Natural killer cell (primary cell): ENCODE data around the gene CHRNE. TPM values are rescaled to one million over a fixed set of nuclear protein-coding genes. Genes with fewer than 3 reads are reported as not detected.

Experiments
- ATAC-seq, 3 donors: fragments of 150-1000 bp in 2 of 3; fragments of 200-7000 bp in 1 of 3; cut with Tn5 transposase; 1 replicate in 1 of 3; 2 replicates in 2 of 3; pipeline ENCODE4 v1.10.0; 2021; ENCODE audit warnings: mild to moderate bottlenecking in 2 of 3, moderate library complexity in 2 of 3
- DNase-seq, 2 donors: peaks; one replicate each; pipeline versions ENCODE4 v3.0.0 to v3.0.0-alpha.2; 2013 to 2021; ENCODE audit warnings: mixed read lengths in 1 of 2
- H3K27ac ChIP-seq: one replicate; pipeline ENCODE4 v1.5.1; 2013; ENCODE audit warnings: mild to moderate bottlenecking, low read length
- H3K27me3 ChIP-seq: one replicate; pipeline ENCODE4 v1.6.1; 2013; ENCODE audit warnings: low read length; ENCODE audit not compliant: control insufficient read depth, insufficient read depth
- H3K36me3 ChIP-seq: one replicate; pipeline ENCODE4 v1.6.1; 2013; ENCODE audit warnings: low read length; ENCODE audit not compliant: control insufficient read depth, insufficient read depth
- H3K4me1 ChIP-seq: one replicate; pipeline ENCODE4 v1.6.1; 2013; ENCODE audit warnings: low read length; ENCODE audit not compliant: control insufficient read depth, insufficient read depth
- H3K4me3 ChIP-seq: one replicate; pipeline ENCODE4 v1.5.1; 2013; ENCODE audit warnings: low read length
- H3K9me3 ChIP-seq: one replicate; pipeline ENCODE4 v1.6.1; 2013; ENCODE audit warnings: low read length; ENCODE audit not compliant: control insufficient read depth, insufficient read depth
- H3K27ac Mint-ChIP-seq, 2 donors: one replicate each; pipeline ENCODE4 v1.8.0; 2022; ENCODE audit warnings: mild to moderate bottlenecking in 2 of 2, mixed read lengths in 2 of 2, moderate library complexity in 1 of 2
- H3K27me3 Mint-ChIP-seq, 2 donors: one replicate each; pipeline ENCODE4 v1.8.0; 2022; ENCODE audit warnings: low read depth in 2 of 2, mixed read lengths in 2 of 2
- H3K36me3 Mint-ChIP-seq: one replicate; pipeline ENCODE4 v1.8.0; 2022; ENCODE audit warnings: mixed read lengths
- H3K4me1 Mint-ChIP-seq, 2 donors: one replicate each; pipeline ENCODE4 v1.8.0; 2022; ENCODE audit warnings: mixed read lengths in 2 of 2
- H3K4me3 Mint-ChIP-seq: one replicate; pipeline ENCODE4 v1.8.0; 2022; ENCODE audit warnings: mild to moderate bottlenecking, moderate library complexity, mixed read lengths
- H3K9me3 Mint-ChIP-seq, 2 donors: one replicate each; pipeline ENCODE4 v1.8.0; 2022; ENCODE audit warnings: mixed read lengths in 2 of 2
- CTCF ChIP-seq: fragments of 200-600 bp; IDR thresholded peaks from one replicate; pipeline ENCODE4 v1.8.0; 2022; ENCODE audit warnings: antibody characterized with exemption
- WGBS: methylation state at CpG from one replicate; pipeline ENCODE4 v1.1.7; 2013; ENCODE audit warnings: missing lambda C conversion rate; ENCODE audit not compliant: insufficient coverage; 5-methylcytosine and 5-hydroxymethylcytosine counted together
- intact Hi-C: fragments of 100-400 bp; cut with micrococcal nuclease; formaldehyde crosslinking; loops from one replicate; pipeline ENCODE4 v1.14.2; 2022
- total RNA-seq, 4 donors: library from RNA; stranded (reverse); fragments of 120-200 nt in 1 of 4; gene quantifications; one replicate each; pipeline versions ENCODE4 v1.2.3 to v1.2.4, GENCODE V29; 2013 to 2022

The CHRNE gene
- total RNA-seq, 3 donors from 2014 or later (not counting 1 experiment from before 2014, with no cell fraction given): 11.8 to 17.9 (median 11.8) TPM

GRCh38 chr17:4948166-4948930, 45.5 kb upstream of the CHRNE start, which contains the start of gene PFN1:
Gene PFN1 (minus strand): TSS chr17:4948530. CDS start chr17:4948394, 136 bp downstream.
- intact Hi-C loops: loop anchor here (1.0 to 5.0 kb wide), 3 partner anchors 8 to 469 kb away; partner anchors contain the start of genes NUP88, RNF167, SLC25A11 and SPAG7
- H3K36me3 ChIP-seq: peaks cover 38% of the 10 kb centered on the region
- no peak for TF ChIP-seq CTCF
- Mint-ChIP-seq H3K4me3 (peak within 1 kb of the TSS; percentile 91), H3K4me1 (peaks cover 50 to 57% of the 10 kb centered on the region in 2 donors), H3K36me3 (peaks cover 14% of the 10 kb centered on the region), H3K27me3 (peaks cover 0 to 2% of the 10 kb centered on the region in 2 donors), H3K9me3 (no peaks in the 10 kb centered on the region), H3K27ac (peak within 1 kb of the TSS; percentile 87 to 93)
- ATAC-seq (peak; percentile 49 to 76 (median 61)), DNase-seq (peak; percentile 80 to 96)
- peak within 1 kb of the TSS; percentile 99 for H3K4me3 ChIP-seq
- H3K9me3 ChIP-seq: no peaks in the 10 kb centered on the region
- peak within 1 kb of the TSS; percentile 97 for H3K27ac ChIP-seq
- under 1% methylated on average over 53 of the region's 59 CpGs for WGBS
- H3K27me3 ChIP-seq: no peaks in the 10 kb centered on the region
- H3K4me1 ChIP-seq: peaks cover 50% of the 10 kb centered on the region

GRCh38 chr17:4947411-4948165, 44.7 kb upstream of the CHRNE start:
- H3K27me3 Mint-ChIP-seq: peaks cover 0 to 2% of the 10 kb centered on the region in 2 donors
- H3K4me3 Mint-ChIP-seq: peak overlapping the region; percentile 91
- peak; percentile 11 to 40 (median 27) for ATAC-seq
- Histone ChIP-seq H3K27ac (peak overlapping the region; percentile 96), H3K27me3 (no peaks in the 10 kb centered on the region), H3K4me1 (peaks cover 58% of the 10 kb centered on the region), H3K9me3 (no peaks in the 10 kb centered on the region), H3K4me3 (peak overlapping the region; percentile 99), H3K36me3 (peaks cover 46% of the 10 kb centered on the region)
- H3K9me3 Mint-ChIP-seq: no peaks in the 10 kb centered on the region
- intact Hi-C loops: loop anchor here (1.0 to 5.0 kb wide), 3 partner anchors 7 to 470 kb away; partner anchors contain the start of genes NUP88, RNF167, SLC25A11 and SPAG7
- H3K27ac Mint-ChIP-seq: peak overlapping the region; percentile 87 to 93
- 0% methylated on average over 49 of the region's 56 CpGs for WGBS
- TF ChIP-seq CTCF: no peak
- H3K4me1 Mint-ChIP-seq: peaks cover 57 to 65% of the 10 kb centered on the region in 2 donors
- H3K36me3 Mint-ChIP-seq: peaks cover 14% of the 10 kb centered on the region
- DNase-seq: peak; percentile 69 to 81

- Mint-ChIP-seq H3K27me3 (peaks cover 0 to 2% of the 10 kb centered on the region in 2 donors), H3K4me3 (peak overlapping the region; percentile 91), H3K27ac (peak overlapping the region; percentile 87 to 93), H3K36me3 (peaks cover 14% of the 10 kb centered on the region), H3K9me3 (no peaks in the 10 kb centered on the region), H3K4me1 (peaks cover 63 to 71% of the 10 kb centered on the region in 2 donors)
- H3K9me3 ChIP-seq: no peaks in the 10 kb centered on the region
- intact Hi-C loops: loop anchor here (5.0 kb wide), 1 partner anchor 470 kb away; the partner anchor contains the start of gene NUP88
- peaks cover 64% of the 10 kb centered on the region for H3K4me1 ChIP-seq
- H3K27ac ChIP-seq: peak overlapping the region; percentile 96
- peaks cover 50% of the 10 kb centered on the region for H3K36me3 ChIP-seq
- H3K27me3 ChIP-seq: no peaks in the 10 kb centered on the region
- TF ChIP-seq CTCF: no peak
- WGBS: 0% methylated on average over 7 of the region's 7 CpGs
- H3K4me3 ChIP-seq: peak overlapping the region; percentile 99
- ATAC-seq: no peak
- no peak for DNase-seq
Observed at GRCh38 chr17:4947010-4947410, 44.1 kb upstream of the CHRNE start.
